SH-SY5Y (cell line): ENCODE data around the gene SKA2.

Experiments used
- GATA2 ChIP-seq: IDR thresholded peaks from 2 replicates; pipeline ENCODE4 v1.6.1; 2011; ENCODE audit warnings: mild to moderate bottlenecking, low read depth, low read length
- GATA3 ChIP-seq: IDR thresholded peaks from 2 replicates; pipeline ENCODE4 v1.6.1; 2011; ENCODE audit warnings: low read depth, mild to moderate bottlenecking, low read length, moderate library complexity

The SKA2 gene

DNA sequence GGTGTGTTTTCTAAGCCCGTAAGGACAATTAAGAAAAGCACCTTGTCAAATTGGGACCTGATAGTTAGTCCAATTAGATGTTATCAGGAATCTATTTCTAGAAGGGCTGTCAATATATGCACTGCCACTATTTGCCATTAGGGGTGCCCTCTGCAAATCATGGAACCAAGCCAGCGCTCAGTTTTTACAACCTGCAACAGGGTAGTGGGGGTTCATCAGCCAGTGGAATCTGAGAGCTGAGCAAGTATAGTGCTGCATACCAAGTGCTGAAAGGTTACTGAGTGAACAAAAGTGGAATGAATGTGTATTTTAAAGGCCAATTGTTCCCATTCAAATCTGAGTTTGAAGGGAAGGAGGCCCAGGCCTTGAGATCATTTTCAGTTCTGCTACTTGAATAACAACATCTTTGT is 11.0 kb upstream of the SKA2 start:
- TF ChIP-seq GATA3 (peak; percentile 70), GATA2 (peak; percentile 86)

DNA sequence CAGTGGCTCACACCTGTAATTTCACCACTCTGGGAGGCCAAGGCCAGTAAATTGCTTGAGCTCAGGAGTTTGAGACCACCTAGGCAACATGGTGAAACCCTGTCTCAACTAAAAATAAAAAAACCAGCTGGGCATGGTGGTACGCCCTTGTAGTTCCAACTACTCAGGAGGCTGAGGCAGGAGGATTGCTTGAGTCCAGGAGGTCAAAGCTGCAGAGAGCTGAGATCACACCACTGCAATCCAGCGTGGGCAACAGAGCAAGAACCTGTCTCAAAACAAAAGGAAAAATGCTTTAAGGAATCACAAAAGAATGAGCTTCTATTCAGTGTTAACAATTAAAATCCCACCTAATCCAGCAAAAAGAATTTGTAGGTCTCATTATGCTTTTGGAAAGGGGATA is 6.5 kb upstream of the SKA2 start:
- TF ChIP-seq GATA2 (no peak), GATA3 (no peak)

DNA sequence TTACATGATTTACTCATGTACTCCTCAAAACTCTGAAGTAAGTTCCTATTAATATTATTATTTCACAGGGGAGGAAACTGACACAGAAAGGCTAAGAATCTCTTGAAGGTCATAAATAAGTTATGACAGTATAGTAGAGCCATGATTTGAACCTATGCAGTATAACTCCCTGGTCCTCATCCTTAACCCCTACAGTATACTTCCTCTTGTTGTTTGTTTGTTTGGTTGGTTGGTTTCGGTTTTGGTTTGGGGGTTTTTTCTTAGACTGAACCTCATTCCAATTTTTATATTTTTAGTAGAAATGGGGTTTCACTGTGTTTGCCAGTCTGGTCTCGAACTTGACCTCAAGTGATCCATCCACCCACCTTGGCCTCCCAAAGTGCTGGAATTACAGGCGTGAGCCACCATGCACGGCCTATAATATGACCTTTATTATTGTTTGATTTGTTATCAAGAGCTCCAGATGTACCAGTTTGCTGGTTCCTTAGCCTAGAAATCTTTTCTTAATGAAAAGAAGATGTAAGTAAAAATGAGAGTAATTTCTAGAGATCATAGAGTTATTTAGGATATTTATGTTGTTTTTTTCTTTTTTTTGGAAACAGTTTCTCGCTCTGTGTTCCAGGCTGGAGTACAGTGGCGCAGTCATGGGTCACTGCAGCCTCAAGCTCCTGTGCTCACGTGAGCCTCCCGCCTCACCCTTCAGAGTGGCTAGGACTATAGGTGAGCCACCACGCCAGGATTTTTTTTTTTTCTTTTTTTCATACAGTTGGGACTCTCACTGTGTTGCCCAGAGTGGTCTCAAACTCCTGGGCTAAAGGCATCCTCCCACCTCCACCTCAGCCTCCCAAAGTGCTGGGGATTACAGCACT is 5.4 kb upstream of the SKA2 start:
- TF ChIP-seq GATA2 (no peak), GATA3 (no peak)

DNA sequence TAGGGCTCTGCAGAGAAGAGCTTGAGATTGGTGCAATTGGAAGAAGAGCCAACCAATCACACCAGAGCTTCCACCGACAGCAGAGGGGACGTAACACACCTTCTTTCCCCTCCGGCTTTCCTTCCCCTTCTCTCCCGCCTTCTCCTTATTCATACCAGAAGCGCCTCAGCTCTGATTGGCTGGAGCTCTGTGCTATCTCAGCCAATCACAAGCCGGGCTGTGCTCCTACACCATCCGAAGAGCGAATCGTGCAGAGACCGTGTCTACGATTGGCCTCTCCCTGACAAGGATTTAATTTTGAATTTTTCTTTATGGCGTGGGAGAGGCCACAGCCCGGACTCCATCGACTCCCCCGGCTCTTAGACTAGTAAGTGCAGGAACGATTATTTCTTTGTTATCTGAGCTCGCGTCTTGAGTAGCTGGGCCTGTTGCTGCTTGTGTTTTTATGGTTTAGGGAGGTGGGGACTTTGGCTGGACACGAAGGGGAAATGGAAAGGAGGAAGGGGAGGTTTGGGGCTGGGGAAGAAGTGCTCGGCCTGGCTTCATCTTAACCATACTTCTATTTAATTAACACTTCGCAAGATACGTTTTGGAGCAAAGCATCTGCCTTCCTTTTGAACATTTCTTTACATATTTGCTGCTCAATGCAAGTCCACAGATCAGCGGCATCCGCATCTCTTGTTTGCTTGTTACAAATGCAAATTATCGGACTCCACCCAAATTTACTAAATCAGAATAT is 622 bp upstream of the SKA2 start, which contains the start of gene PRR11:
Gene PRR11 (plus strand): TSS at position 308 of the 739 bp plus-strand sequence. CDS start 14,007 bp downstream, outside the sequence.
- TF ChIP-seq GATA3, result no peak
- TF ChIP-seq GATA2, result no peak

DNA sequence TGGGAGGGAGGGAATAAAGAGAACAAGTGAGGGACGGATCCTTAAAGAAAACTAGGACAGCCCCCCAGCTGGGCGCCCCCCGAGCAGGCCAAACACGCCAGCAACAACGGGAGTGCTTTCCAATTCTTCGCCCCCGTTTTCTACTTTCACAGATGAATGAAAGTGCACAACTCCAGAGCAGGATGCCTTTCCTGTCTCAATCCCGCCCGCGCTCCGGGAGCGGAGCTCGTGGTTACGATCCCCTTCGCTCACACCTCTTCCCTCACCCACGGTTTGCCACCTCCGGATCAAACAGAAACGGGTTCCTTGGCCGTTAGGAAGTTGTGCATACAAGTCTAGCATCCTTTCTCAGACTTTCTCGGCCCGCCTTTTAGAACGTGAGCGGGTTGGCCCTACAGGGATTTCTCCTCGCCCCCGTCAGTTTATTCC is 680 bp downstream of the SKA2 start:
- no peak for TF ChIP-seq GATA3
- no peak for TF ChIP-seq GATA2

DNA sequence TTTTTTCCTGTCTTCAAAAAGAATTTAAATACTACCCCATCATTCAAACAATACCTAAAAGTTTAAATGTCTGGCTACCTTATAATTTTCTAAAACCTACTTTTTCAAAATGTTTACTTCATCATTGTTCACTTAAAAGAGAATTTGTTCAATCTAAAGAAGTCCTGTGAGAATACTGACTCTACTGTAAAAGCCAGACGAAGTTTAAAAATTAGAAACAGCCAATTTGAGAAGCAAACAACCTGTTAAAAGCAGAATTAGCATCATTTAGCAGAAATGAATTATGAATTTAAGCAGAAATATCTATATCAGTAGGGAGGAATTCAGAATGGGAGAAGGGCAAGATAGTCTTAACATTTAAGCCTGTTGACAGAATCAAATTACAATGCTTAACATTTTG is 2.1 kb downstream of the SKA2 start:
- no peak for TF ChIP-seq GATA2
- no peak for TF ChIP-seq GATA3

DNA sequence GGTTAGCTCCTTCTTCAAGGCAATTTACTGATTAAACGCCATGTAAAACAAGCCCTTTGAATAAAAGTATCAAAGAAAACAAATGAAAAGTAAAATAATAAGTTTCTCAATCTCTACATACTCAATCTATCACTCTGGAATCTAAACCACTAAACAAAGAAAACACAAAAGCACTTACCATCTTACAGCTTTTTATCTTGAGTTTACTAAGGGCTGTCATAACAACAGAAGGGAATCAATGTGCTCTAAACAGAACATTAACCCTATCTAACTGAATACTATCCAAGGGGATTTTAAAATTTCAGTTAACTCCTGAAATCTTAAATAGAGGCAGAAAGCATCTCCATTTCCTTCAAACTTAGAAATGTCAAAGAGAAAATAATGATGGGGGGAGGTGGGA is 3.4 kb downstream of the SKA2 start:
- TF ChIP-seq GATA2 (no peak), GATA3 (no peak)

DNA sequence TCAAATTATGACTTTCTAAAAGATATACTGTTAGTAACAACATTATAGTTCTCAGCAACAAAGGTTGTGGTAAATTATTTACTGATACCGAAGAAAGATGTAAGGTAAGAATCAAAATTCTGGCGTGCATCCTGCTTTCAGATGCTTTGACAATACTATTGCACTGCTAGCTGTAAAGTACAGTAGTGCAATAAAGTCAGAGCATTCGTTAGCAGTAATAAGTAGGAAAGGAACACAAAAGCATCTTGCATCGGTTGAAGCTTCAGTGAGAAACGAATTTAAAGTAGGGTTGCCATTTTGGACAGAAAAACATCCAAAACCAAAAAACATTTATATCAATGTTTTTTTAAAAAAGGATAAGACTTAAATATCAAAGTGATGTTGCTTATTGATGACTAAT is 4.0 kb downstream of the SKA2 start:
- TF ChIP-seq GATA3 (no peak), GATA2 (no peak)

DNA sequence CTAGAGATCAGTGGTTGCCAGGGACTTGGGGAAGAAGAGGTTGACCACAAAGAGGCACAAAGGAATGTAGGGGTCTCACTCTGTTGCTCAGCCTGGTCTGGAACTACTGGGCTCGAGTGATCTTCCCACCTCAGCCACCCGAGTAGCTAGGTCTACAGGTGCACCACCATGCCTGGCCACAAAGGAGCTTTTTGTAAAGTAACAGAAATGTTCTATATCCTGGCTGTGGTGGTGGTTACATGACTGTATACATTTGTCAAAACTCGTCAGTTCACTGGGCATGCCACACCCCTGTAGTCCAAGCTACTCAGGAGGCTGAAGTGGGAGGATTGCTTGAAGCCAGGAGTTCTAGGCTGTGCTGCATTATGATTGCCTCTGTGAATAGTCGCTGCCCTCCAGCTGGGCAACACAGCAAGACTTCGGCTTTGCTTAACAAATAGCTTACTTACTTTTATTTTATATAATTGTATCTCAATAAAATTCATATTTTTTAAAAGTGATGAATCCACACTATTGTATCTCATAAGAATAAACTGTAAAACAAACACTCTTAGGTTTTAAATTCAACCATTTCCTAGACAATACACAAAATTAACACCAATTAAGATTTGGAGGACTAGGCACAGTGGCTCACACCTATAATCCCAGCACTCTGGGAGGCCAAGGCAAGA is 5.0 kb downstream of the SKA2 start:
- no peak for TF ChIP-seq GATA2
- TF ChIP-seq GATA3, result no peak

DNA sequence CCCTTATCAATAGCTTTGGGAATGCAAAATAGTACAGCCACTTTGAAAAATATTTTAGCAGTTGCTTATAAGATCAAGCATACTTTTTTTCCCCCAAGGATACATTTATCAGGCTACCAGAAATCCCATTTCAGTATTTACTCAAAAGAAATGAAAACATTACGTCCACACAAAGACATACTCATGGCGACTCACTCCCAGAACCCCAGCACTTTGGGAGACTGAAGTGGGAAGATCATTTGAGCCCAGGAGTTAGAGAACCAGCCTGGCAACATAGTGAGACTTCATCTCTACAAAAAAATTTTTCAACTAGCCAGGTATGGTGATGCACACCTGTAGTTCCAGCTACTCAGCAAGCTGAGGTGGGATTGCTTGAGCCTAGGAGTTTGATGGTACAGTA is 5.9 kb downstream of the SKA2 start:
- no peak for TF ChIP-seq GATA3
- TF ChIP-seq GATA2, result no peak

DNA sequence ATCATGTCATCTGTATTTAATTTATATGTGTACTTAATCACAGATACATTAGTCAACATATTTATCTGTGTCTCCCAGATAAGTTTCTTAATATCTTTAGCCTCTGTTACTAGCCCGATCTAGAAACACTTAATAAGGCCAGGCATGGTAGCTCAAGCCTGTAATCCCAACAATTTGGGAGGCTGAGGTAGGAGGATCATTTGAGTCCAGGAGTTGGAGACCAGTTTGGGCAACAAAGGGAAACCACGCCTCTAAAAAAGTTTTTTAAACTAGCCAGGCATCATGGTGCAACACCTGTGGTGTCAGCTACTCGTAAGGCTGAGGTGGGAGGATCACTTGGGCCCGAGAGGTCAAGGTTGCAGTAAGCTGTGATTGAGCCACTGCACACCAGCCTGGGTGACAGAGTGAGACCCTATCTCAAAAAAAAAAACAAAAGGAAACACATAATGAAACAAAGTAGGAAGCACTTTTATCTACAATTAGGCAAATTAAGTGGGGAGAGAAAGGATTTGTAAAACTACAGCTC is 9.4 kb downstream of the SKA2 start:
- TF ChIP-seq GATA2 (no peak), GATA3 (no peak)

DNA sequence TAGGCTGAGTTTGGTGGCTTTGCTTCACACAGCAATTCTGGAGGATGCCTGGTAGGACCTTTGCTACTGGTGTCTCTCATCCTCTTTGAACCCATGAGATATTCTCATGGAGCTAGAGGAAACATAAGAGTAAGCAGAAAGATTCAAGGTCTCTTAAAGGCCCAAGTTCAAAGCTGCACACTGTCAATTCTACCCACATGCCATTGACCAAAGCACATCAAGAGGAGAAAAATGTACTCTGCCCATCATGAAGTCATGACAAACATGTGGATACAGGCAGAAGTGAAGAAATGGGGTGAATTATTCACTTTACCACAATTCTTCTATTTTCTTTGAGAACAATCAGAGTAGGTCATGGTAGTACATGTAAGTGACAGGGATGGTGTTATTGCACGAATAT is 13.1 kb downstream of the SKA2 start:
- TF ChIP-seq GATA3, result no peak
- TF ChIP-seq GATA2, result no peak

DNA sequence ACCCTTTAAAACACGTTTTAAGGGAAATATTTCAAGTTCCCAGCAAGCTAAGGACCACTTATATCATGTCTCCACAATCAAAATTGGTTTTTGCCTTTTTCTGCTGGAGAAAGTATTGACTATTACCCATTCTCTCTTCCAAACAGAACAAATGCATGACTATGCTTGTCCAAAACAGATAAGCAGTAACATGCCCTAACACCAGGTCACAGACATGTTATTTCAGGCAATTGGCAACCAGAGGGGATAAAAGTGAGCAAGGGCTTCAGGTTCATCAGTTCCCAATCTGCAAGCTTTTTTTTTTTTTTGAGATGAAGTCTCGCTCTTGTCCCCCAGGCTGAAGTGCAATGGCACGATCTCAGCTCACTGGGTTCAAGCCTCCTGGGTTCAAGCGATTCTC is 15.0 kb downstream of the SKA2 start:
- no peak for TF ChIP-seq GATA2
- no peak for TF ChIP-seq GATA3

DNA sequence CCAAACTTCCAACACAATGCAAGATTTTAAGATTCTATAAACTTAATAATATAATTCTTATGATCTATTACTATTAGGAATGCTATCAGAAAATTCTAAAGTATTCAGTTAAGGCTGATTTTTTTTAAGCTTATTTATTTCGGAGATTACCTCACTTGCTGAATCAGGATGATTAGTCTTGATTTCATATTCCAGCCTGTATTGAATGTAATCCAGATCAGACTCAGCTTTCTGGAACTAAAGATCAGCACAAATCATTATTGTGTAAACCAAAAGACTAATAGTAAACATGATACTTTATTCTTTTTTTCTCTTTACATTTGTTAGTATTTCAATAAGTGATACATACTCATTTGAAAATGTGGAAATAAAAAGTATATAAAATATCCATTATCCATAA is 23.9 kb downstream of the SKA2 start:
- TF ChIP-seq GATA3, result no peak
- no peak for TF ChIP-seq GATA2
